Cerebellar cortex (tissue), 1 donor: Measurements from ENCODE around the gene SRGAP1.
"Not testable (repeated sequence)": the region's sequence is repeated elsewhere in the genome, so short reads cannot be mapped to it uniquely, and the experiment has no call there.

Experiments
- DNase-seq: peaks from one replicate; pipeline ENCODE4 v3.0.0-alpha.2; 2015; ENCODE audit warnings: low spot score

The SRGAP1 gene

GRCh38 chr12:63869656-63870055 lies 25.2 kb downstream of the SRGAP1 start:
- DNase-seq = no peak

- DNase-seq = no peak
Observed at GRCh38 chr12:63870838-63871237, 26.3 kb downstream of the SRGAP1 start.

GRCh38 chr12:63874897-63875480 lies 30.5 kb downstream of the SRGAP1 start:
- DNase-seq = no peak

GRCh38 chr12:63875703-63876102 lies 31.2 kb downstream of the SRGAP1 start:
- DNase-seq = no peak

- no peak for DNase-seq
Observed at GRCh38 chr12:63876980-63877379, 32.5 kb downstream of the SRGAP1 start.

GRCh38 chr12:63877693-63878092 lies 33.2 kb downstream of the SRGAP1 start:
- no peak for DNase-seq

- DNase-seq = not testable (repeated sequence)
Observed at GRCh38 chr12:63880235-63880634, 35.7 kb downstream of the SRGAP1 start.

- no peak for DNase-seq
Observed at GRCh38 chr12:63880742-63881263, 36.3 kb downstream of the SRGAP1 start.

GRCh38 chr12:63882844-63883243 lies 38.3 kb downstream of the SRGAP1 start:
- no peak for DNase-seq

GRCh38 chr12:63885401-63885800 lies 40.9 kb downstream of the SRGAP1 start:
- DNase-seq = no peak

GRCh38 chr12:63888908-63889635 lies 44.6 kb downstream of the SRGAP1 start:
- DNase-seq = no peak

- no peak for DNase-seq
Observed at GRCh38 chr12:63889721-63890509, 45.4 kb downstream of the SRGAP1 start.

GRCh38 chr12:63893170-63893569 lies 48.7 kb downstream of the SRGAP1 start:
- DNase-seq = no peak

- DNase-seq = no peak
Observed at GRCh38 chr12:63894132-63894531, 49.6 kb downstream of the SRGAP1 start.

GRCh38 chr12:63895841-63896240 lies 51.3 kb downstream of the SRGAP1 start:
- DNase-seq = no peak

GRCh38 chr12:63897931-63898330 lies 53.4 kb downstream of the SRGAP1 start:
- no peak for DNase-seq

GRCh38 chr12:63898764-63899337 lies 54.4 kb downstream of the SRGAP1 start:
- DNase-seq = no peak

- no peak for DNase-seq
Observed at GRCh38 chr12:63899396-63899795, 54.9 kb downstream of the SRGAP1 start.

GRCh38 chr12:63900922-63901793 lies 56.7 kb downstream of the SRGAP1 start:
- no peak for DNase-seq

GRCh38 chr12:63904653-63905052 lies 60.2 kb downstream of the SRGAP1 start:
- DNase-seq = no peak

- no peak for DNase-seq
Observed at GRCh38 chr12:63905544-63905943, 61.0 kb downstream of the SRGAP1 start.
